RWPE2 (cell line): Measurements from ENCODE around the gene ZFP90.

Source experiments
- ATAC-seq: fragments of 200-7000 bp; cut with Tn5 transposase; 3 replicates; pipeline ENCODE4 v1.9.1; 2021; ENCODE audit warnings: low read depth
- DNase-seq: peaks from one replicate; pipeline ENCODE4 v3.0.0-alpha.2; 2020; ENCODE audit warnings: low spot score
- H3K27ac ChIP-seq: fragments of 450-650 bp; 2 replicates; pipeline ENCODE4 v1.5.1; 2017; ENCODE audit warnings: mild to moderate bottlenecking; ENCODE audit not compliant: poor library complexity, severe bottlenecking
- H3K27me3 ChIP-seq: fragments of 250-450 bp; sonication (Bioruptor Pico); 2 replicates; pipeline ENCODE4 v1.5.1; 2021; ENCODE audit warnings: mild to moderate bottlenecking, moderate library complexity; ENCODE audit not compliant: insufficient read depth, poor library complexity, severe bottlenecking
- H3K36me3 ChIP-seq: fragments of 250-450 bp; sonication (Bioruptor Pico); 2 replicates; pipeline ENCODE4 v1.5.1; 2020; ENCODE audit warnings: low read depth, mild to moderate bottlenecking, moderate library complexity
- H3K4me1 ChIP-seq: fragments of 250-450 bp; sonication (Bioruptor Pico); 2 replicates; pipeline ENCODE4 v1.5.1; 2021; ENCODE audit warnings: mild to moderate bottlenecking, moderate library complexity; ENCODE audit not compliant: insufficient read depth, poor library complexity, severe bottlenecking
- H3K4me3 ChIP-seq: fragments of 250-450 bp; sonication (Bioruptor Pico); 2 replicates; pipeline ENCODE4 v1.5.1; 2021; ENCODE audit warnings: mild to moderate bottlenecking, moderate library complexity; ENCODE audit not compliant: severe bottlenecking
- H3K9me3 ChIP-seq: fragments of 250-450 bp; sonication (Bioruptor Pico); 2 replicates; pipeline ENCODE4 v1.5.1; 2021; ENCODE audit warnings: mild to moderate bottlenecking, moderate library complexity; ENCODE audit not compliant: severe bottlenecking
- CTCF ChIP-seq: fragments of 450-650 bp; IDR thresholded peaks from one replicate; pipeline ENCODE4 v1.5.1; 2017; ENCODE audit warnings: mild to moderate bottlenecking, moderate library complexity; ENCODE audit not compliant: poor library complexity, severe bottlenecking

Gene ZFP90

DNA sequence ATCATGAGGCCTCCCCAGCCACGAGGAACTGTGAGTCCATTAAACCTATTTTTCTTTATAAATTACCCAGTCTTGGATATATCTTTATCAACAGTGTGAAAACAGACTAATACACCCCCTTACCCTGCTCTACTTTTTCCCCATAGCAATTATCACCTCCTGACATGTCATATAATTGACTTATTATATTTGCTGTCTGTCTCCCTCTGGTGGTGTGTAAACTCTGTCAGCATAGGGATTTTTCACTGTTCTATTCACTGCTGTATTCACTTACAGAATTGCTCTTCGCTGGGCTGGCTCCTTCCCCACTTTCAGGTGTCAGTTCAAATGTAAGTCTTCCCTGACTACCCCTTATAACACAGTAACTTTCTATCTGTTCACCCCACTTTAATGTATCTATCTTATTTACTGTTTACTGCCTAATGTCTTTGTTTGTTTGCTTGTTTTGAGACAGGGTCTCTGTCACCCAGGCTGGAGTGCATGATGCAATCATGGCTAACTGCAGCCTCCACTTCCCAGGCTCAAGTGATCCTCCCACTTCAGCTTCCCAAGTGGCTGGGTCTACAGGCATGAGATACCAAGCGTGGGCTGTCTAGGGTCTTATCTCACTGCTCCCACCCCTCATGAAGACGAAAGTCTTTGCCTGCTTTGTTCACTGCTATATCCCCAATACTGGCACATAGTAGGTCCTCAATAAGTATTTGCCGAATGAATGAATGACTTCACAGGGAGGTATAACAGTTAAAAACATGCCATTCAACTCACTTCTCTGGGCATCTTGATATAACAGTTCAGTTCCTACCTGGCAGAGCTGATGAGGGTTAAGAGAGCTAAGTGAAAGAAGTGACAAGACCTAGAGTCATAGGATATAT, 53.6 kb downstream of the ZFP90 start:
- Histone ChIP-seq H3K27ac (no peak overlapping the region), H3K27me3 (no peaks in the 10 kb centered on the region), H3K36me3 (no peaks in the 10 kb centered on the region), H3K4me3 (no peak overlapping the region), H3K9me3 (no peaks in the 10 kb centered on the region), H3K4me1 (no peaks in the 10 kb centered on the region)
- ATAC-seq (no peak), DNase-seq (no peak)
- TF ChIP-seq CTCF = peak; percentile 46

DNA sequence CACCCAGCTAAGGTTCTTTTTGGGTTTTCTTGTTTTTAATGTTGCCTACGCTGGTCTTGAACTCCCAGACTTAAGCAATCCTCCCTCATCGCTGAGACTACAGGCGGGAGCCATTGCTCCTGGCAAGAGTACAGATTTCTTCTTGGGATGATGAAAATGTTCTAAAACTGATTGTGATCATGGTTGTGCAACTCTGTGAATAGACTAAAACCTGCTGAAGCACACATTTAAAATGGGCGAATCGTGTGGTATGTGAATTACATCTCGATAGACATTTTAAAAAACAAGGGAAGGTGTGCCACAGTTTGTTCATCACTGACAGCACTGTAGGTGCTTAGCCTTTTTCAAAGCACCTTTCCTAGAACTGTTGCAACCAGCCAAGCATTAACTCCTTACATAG, 57.2 kb downstream of the ZFP90 start:
- no peaks in the 10 kb centered on the region for H3K27me3 ChIP-seq
- TF ChIP-seq CTCF = no peak
- H3K27ac ChIP-seq = no peak overlapping the region
- no peaks in the 10 kb centered on the region for H3K4me1 ChIP-seq
- H3K36me3 ChIP-seq = no peaks in the 10 kb centered on the region
- no peak overlapping the region for H3K4me3 ChIP-seq
- DNase-seq (no peak), ATAC-seq (no peak)
- no peaks in the 10 kb centered on the region for H3K9me3 ChIP-seq

DNA sequence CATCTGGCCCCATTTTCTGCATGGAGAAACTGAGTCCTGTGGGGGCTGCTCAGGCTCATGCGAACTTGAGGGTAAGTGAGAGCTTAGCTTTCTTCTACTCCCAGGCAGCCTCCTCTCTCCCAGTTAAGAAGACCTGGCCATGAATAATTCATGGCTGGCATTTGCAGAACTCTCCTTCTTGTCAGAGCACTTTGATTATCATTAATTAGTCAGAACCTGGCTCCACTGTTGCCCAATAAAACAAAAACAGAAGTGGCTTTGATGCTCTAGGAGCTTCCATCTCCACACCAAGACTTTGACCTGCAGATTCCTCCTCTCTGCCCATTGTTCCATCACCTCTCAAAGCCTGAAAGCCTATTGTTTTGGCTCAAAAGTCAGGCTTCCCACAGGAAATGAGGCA, 60.5 kb downstream of the ZFP90 start:
- TF ChIP-seq CTCF = no peak
- no peaks in the 10 kb centered on the region for H3K36me3 ChIP-seq
- no peaks in the 10 kb centered on the region for H3K9me3 ChIP-seq
- H3K27ac ChIP-seq = no peak overlapping the region
- DNase-seq (no peak), ATAC-seq (no peak)
- H3K4me3 ChIP-seq = no peak overlapping the region
- no peaks in the 10 kb centered on the region for H3K27me3 ChIP-seq
- H3K4me1 ChIP-seq = no peaks in the 10 kb centered on the region

DNA sequence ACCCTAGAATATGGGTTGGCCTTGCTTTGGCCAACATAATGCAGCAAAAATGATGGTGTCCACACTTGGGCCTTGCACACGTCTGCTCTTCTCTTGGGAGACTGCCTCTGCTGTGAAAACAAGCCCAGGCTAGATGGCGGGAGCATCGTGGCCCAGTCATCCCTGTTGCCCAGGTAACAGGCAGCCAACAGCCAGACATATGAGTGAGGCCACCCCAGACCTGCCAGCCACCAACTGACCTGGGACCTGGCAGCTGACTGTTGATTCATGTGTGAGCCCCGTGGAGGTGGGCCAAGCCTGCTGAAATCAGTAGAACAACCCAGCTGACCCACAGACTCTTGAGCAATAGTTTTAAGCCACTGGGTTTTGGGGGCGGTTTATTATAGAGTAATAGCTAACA, 66.7 kb downstream of the ZFP90 start:
- ATAC-seq = peak; percentile 99
- no peaks in the 10 kb centered on the region for H3K27me3 ChIP-seq
- peak overlapping the region; percentile 34 for H3K27ac ChIP-seq
- no peak for TF ChIP-seq CTCF
- H3K9me3 ChIP-seq = no peaks in the 10 kb centered on the region
- H3K4me3 ChIP-seq = no peak overlapping the region
- H3K36me3 ChIP-seq = no peaks in the 10 kb centered on the region
- DNase-seq = peak; percentile 91
- H3K4me1 ChIP-seq = peaks cover 12% of the 10 kb centered on the region

DNA sequence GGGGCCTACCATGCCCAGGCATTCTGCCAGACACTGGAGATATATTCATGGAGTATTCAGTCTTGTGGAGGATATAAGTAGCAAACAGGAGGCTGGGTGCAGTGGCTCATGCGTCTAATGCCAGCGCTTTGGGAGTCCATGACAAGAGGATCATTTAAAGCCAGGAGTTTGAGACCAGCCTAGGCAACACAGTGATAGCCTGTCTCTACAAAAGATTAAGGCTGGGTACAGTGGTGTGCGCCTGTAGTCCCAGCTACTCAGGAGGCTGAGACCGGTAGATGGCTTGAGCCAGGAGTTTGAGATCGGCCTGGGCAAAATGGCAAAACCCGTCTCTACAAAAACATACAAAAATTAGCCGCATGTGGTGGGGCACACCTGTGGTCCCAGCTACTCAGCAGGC, 68.4 kb downstream of the ZFP90 start:
- H3K27me3 ChIP-seq = no peaks in the 10 kb centered on the region
- ATAC-seq (no peak), DNase-seq (no peak)
- H3K4me1 ChIP-seq = peaks cover 12% of the 10 kb centered on the region
- no peak for TF ChIP-seq CTCF
- H3K9me3 ChIP-seq = no peaks in the 10 kb centered on the region
- no peak overlapping the region for H3K27ac ChIP-seq
- no peak overlapping the region for H3K4me3 ChIP-seq
- no peaks in the 10 kb centered on the region for H3K36me3 ChIP-seq
